SH-SY5Y (cell line): ENCODE measurements around the gene DLK1.

ENCODE experiments used
- GATA2 ChIP-seq: IDR thresholded peaks from 2 replicates; pipeline ENCODE4 v1.6.1; 2011; ENCODE audit warnings: mild to moderate bottlenecking, low read depth, low read length
- GATA3 ChIP-seq: IDR thresholded peaks from 2 replicates; pipeline ENCODE4 v1.6.1; 2011; ENCODE audit warnings: low read depth, mild to moderate bottlenecking, low read length, moderate library complexity

DNA sequence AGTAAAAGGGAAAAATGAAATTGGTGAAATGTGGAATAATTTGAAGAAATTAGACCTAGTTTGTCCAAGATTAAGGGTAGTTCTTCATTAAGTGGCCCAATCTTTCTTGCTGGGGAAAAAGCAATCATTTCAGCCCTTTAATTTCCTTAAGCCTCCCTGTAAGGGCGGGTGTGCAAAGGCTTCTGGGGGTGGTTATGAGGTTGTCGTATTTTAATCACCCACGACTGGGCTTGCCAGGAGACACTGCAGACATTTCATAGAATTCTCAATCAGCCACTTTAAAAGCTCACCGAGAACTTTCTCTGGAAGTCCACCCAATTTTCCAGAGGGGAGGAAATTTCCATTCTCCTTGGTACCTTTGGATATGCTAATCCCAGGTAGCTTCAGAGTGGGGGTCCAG is 43.4 kb downstream of the DLK1 start:
- TF ChIP-seq GATA2 (no peak), GATA3 (no peak)
